K562 (cell line): Measurements from ENCODE around the gene MTPN. TPM values are rescaled to one million over a fixed set of nuclear protein-coding genes. Genes with fewer than 3 reads are reported as not detected.

Source experiments
- CLOCK ChIP-seq: fragments of 250-450 bp; sonication (Bioruptor Pico); IDR thresholded peaks from 2 replicates; pipeline ENCODE4 v1.4.0; 2020; ENCODE audit warnings: mild to moderate bottlenecking, moderate library complexity, borderline replicate concordance
- EZH2 ChIP-seq: IDR thresholded peaks from 2 replicates; pipeline ENCODE4 v1.6.1; 2012; ENCODE audit warnings: low read depth, mild to moderate bottlenecking, inconsistent platforms, low read length, borderline replicate concordance
- KAT7 ChIP-seq: sonication (generic); formaldehyde crosslinking; IDR thresholded peaks from 2 replicates; pipeline ENCODE4 v1.8.0; 2022; ENCODE audit warnings: missing genetic modification reagents, mild to moderate bottlenecking, borderline replicate concordance
- MAFG ChIP-seq: fragments of 450-650 bp; conservative IDR thresholded peaks from 2 replicates; pipeline ENCODE4 v1.6.1; 2016; ENCODE audit warnings: missing genetic modification characterization, missing compliant biosample characterization
- MCM5 ChIP-seq: fragments of 450-650 bp; IDR thresholded peaks from 2 replicates; pipeline ENCODE4 v1.6.1; 2016; ENCODE audit warnings: low read depth
- NEUROD1 ChIP-seq: fragments of 150-350 bp; IDR thresholded peaks from 2 replicates; pipeline ENCODE4 v1.6.1; 2014; ENCODE audit warnings: borderline replicate concordance, low read length, low read depth; ENCODE audit not compliant: partially characterized antibody
- NFE2L1 ChIP-seq: fragments of 450-650 bp; IDR thresholded peaks from 2 replicates; pipeline ENCODE4 v1.6.1; 2016; ENCODE audit warnings: missing genetic modification characterization, low read depth, mild to moderate bottlenecking, missing compliant biosample characterization, moderate library complexity, borderline replicate concordance
- POLR2G ChIP-seq: fragments of 200-400 bp; formaldehyde crosslinking; IDR thresholded peaks from 2 replicates; pipeline ENCODE4 v1.6.1; 2017; ENCODE audit warnings: low read depth, mild to moderate bottlenecking, antibody characterized with exemption, low read length, moderate library complexity
- RBBP5 ChIP-seq: fragments of 200-600 bp; sonication (generic); IDR thresholded peaks from 2 replicates; pipeline ENCODE4 v1.6.1; 2012; ENCODE audit warnings: borderline replicate concordance, mild to moderate bottlenecking, low read length, control low read depth, inconsistent platforms; ENCODE audit not compliant: insufficient read depth, poor library complexity, severe bottlenecking
- RBFOX2 ChIP-seq: fragments of 200-400 bp; formaldehyde crosslinking; IDR thresholded peaks from 2 replicates; pipeline ENCODE4 v1.6.1; 2017; ENCODE audit warnings: low read depth, mild to moderate bottlenecking, low read length, moderate library complexity
- TFE3 ChIP-seq: fragments of 450-650 bp; formaldehyde crosslinking; IDR thresholded peaks from 2 replicates; pipeline ENCODE4 v1.4.0; 2020; ENCODE audit warnings: mild to moderate bottlenecking, mixed read lengths
- ZC3H4 ChIP-seq: sonication (generic); formaldehyde crosslinking; IDR thresholded peaks from 2 replicates; pipeline ENCODE4 v1.9.0; 2021; ENCODE audit warnings: missing genetic modification reagents, borderline replicate concordance
- ZKSCAN8 ChIP-seq: fragments of 200-800 bp; sonication (Bioruptor generic); IDR thresholded peaks from 2 replicates; pipeline ENCODE4 v1.6.1; 2016; ENCODE audit warnings: missing genetic modification characterization, missing compliant biosample characterization
- ZNF354B ChIP-seq: fragments of 250-450 bp; sonication (Bioruptor Pico); IDR thresholded peaks from 2 replicates; pipeline ENCODE4 v1.4.0; 2020
- polyA plus RNA-seq, 8 experiments: library from polyadenylated mRNA; depleted of rRNA in 4 of 8; stranded (reverse) in 5 of 8; unstranded in 3 of 8; fragments of >200 nt; fragmentation: Nextera tagmentation in 2 of 8; fragmentation: Illumina TruSeq in 1 of 8; extraction: Ambion mirVana in 2 of 8; extraction: Trizol in 1 of 8; gene quantifications; 2 replicates each; pipeline versions ENCODE4 v1.2.1 to v1.2.3, GENCODE V29; 2011 to 2014; ENCODE audit warnings: inconsistent platforms in 1 of 8, missing spikeins in 1 of 8
- total RNA-seq, 7 experiments: library from RNA; depleted of rRNA in 6 of 7; stranded (reverse); fragments of >200 nt in 6 of 7; fragmentation: Illumina TruSeq in 2 of 7; extraction: Trizol in 2 of 7; gene quantifications; 2 replicates each; pipeline versions ENCODE4 v1.2.1 to v1.2.3, GENCODE V29; 2011 to 2021; ENCODE audit warnings: low replicate concordance in 1 of 7
- TF ChIP-seq, protein P1 (sequence below): fragments of 450-650 bp; IDR thresholded peaks from 2 replicates; pipeline ENCODE4 v1.6.1; 2016; ENCODE audit warnings: missing biosample characterization, missing genetic modification characterization
- TF ChIP-seq, protein P2 (sequence below), 2 experiments: IDR thresholded peaks; 2 replicates each; pipeline ENCODE4 v1.6.1; 2011; ENCODE audit warnings: borderline replicate concordance in 1 of 2, control low read depth in 1 of 2, low read depth in 1 of 2, low read length in 1 of 2, mild to moderate bottlenecking in 1 of 2, mixed read lengths in 1 of 2, moderate library complexity in 1 of 2; ENCODE audit not compliant: insufficient read depth in 1 of 2, insufficient read length in 1 of 2, poor library complexity in 1 of 2, severe bottlenecking in 1 of 2; ENCODE audit errors: extremely low read depth in 1 of 2

MTPN gene
- total and polyA plus RNA-seq, 9 of the 15 experiments (the other 6 are each of a cell fraction or from before 2014, with no cell fraction given): 68.5 to 261 (median 156) TPM

DNA sequence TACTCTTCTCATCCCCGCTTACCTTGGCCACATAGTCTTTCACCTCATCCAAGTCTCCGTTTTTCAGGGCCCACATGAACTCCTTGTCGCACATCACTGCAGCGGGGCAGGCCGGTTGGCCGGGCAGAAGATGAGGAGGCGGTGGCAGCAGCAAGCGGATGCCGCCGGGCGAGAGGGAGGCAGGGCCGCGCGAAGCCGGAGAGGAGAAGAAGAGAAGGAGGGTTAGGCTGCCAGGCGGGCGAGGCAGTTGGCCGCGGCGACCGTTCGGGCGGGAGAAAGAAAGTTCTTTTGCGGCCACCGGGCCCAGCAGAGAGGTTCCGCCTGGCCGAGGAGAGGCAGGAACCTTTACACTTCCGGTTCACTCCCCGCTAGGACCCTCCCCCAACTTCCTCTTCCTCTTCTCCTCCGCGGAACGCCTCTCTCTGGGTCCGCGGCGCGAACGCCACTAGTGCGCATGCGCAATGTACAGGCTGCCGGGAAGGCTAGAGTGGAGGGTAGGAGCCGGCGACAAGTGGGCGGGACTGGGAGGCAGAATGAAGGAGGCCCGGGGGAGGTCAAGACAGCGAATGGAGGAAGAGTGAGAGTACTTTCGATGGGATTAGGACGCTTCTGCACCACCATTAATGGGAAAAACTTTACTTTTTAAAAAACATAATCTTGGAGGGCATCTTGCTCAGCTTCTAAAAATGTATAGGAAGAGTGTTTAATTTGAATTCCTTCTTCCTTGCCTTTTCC is at the start of gene MTPN (continued):
- peak; percentile 97; the same call in 1 of the 2 replicates for TF ChIP-seq KAT7 (CRISPR knock-in tag)
- no peak for TF ChIP-seq NFE2L1
- no peak for TF ChIP-seq ZNF354B (CRISPR knock-in tag)
- TF ChIP-seq MAFG (tag): no peak
- peak; percentile 92 for TF ChIP-seq POLR2G
- no peak for TF ChIP-seq CLOCK (CRISPR knock-in tag)
- no peak for TF ChIP-seq NEUROD1
- TF ChIP-seq, protein P1, sequence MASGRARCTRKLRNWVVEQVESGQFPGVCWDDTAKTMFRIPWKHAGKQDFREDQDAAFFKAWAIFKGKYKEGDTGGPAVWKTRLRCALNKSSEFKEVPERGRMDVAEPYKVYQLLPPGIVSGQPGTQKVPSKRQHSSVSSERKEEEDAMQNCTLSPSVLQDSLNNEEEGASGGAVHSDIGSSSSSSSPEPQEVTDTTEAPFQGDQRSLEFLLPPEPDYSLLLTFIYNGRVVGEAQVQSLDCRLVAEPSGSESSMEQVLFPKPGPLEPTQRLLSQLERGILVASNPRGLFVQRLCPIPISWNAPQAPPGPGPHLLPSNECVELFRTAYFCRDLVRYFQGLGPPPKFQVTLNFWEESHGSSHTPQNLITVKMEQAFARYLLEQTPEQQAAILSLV (tag): no peak
- TF ChIP-seq ZC3H4 (CRISPR knock-in tag): no peak
- TF ChIP-seq EZH2: no peak
- TF ChIP-seq ZKSCAN8: no peak
- peak; percentile 100 for TF ChIP-seq RBBP5
- TF ChIP-seq, protein P2, sequence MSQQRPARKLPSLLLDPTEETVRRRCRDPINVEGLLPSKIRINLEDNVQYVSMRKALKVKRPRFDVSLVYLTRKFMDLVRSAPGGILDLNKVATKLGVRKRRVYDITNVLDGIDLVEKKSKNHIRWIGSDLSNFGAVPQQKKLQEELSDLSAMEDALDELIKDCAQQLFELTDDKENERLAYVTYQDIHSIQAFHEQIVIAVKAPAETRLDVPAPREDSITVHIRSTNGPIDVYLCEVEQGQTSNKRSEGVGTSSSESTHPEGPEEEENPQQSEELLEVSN (IDR thresholded peaks at IDR 0.05; ENCODE audit: borderline replicate concordance in 1 of 2, extremely low read depth in 1 of 2, insufficient read depth in 1 of 2, insufficient read length in 1 of 2, low read depth in 1 of 2, low read length in 1 of 2, poor library complexity in 1 of 2, severe bottlenecking in 1 of 2): peak in 1 of 2 experiments; percentile 71
- TF ChIP-seq TFE3 (CRISPR knock-in tag): no peak
- peak; percentile 95 for TF ChIP-seq RBFOX2
- no peak for TF ChIP-seq MCM5
